Uterus (tissue), 2 donors: ENCODE data around the gene RHOXF2B.

ENCODE experiments used
- CTCF ChIP-seq, 4 experiments: fragments of 200-600 bp in 2 of 4; fragments of 450-650 bp in 2 of 4; sonication (generic) in 2 of 4; IDR thresholded peaks; one replicate each; pipeline ENCODE4 v1.5.1; 2016 to 2019; ENCODE audit warnings: antibody characterized with exemption in 4 of 4, mild to moderate bottlenecking in 2 of 4, moderate library complexity in 1 of 4
- POLR2A ChIP-seq, 2 donors: fragments of 450-650 bp; IDR thresholded peaks; one replicate each; pipeline ENCODE4 v1.6.1; 2016; ENCODE audit warnings: antibody characterized with exemption in 2 of 2, mild to moderate bottlenecking in 1 of 2, moderate library complexity in 1 of 2

- TF ChIP-seq CTCF (IDR thresholded peaks at IDR 0.05), result no peak
- no peak for TF ChIP-seq POLR2A (IDR thresholded peaks at IDR 0.05)
These were observed 48.1 kb downstream of the RHOXF2B start for GRCh38 chrX:120029354-120029753.
